Body of pancreas (tissue), 4 donors: ENCODE results near the gene MAP7D1.

Source experiments
- POLR2A ChIP-seq, 3 donors: fragments of 450-650 bp; IDR thresholded peaks; one replicate each; pipeline ENCODE4 v1.6.1; 2016; ENCODE audit warnings: antibody characterized with exemption in 3 of 3, mild to moderate bottlenecking in 2 of 3
- TF ChIP-seq, protein P1 (sequence below), 7 experiments: fragments of 450-650 bp in 4 of 7; fragments of 200-600 bp in 3 of 7; sonication (generic) in 3 of 7; IDR thresholded peaks; one replicate each; pipeline ENCODE4 v1.5.1; 2016 to 2019; ENCODE audit warnings: antibody characterized with exemption in 7 of 7

- TF ChIP-seq, protein P1, sequence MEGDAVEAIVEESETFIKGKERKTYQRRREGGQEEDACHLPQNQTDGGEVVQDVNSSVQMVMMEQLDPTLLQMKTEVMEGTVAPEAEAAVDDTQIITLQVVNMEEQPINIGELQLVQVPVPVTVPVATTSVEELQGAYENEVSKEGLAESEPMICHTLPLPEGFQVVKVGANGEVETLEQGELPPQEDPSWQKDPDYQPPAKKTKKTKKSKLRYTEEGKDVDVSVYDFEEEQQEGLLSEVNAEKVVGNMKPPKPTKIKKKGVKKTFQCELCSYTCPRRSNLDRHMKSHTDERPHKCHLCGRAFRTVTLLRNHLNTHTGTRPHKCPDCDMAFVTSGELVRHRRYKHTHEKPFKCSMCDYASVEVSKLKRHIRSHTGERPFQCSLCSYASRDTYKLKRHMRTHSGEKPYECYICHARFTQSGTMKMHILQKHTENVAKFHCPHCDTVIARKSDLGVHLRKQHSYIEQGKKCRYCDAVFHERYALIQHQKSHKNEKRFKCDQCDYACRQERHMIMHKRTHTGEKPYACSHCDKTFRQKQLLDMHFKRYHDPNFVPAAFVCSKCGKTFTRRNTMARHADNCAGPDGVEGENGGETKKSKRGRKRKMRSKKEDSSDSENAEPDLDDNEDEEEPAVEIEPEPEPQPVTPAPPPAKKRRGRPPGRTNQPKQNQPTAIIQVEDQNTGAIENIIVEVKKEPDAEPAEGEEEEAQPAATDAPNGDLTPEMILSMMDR (IDR thresholded peaks at IDR 0.05): no peak
- no peak for TF ChIP-seq POLR2A (IDR thresholded peaks at IDR 0.05)
These were observed 11.5 kb upstream of the MAP7D1 start for GRCh38 chr1:36144413-36144812.
